ENCODE measurements around the gene PRKG1. TPM values are rescaled to one million over a fixed set of nuclear protein-coding genes. Genes with fewer than 3 reads are reported as not detected.
A peak's percentile ranks its signal among the peaks of the same experiment; 100 is the strongest.

The PRKG1 gene
- total and polyA plus RNA-seq, 4 donors = 0.46 to 5.1 (median 1.5) TPM

GRCh38 chr10:51918884-51919325 lies 844.6 kb downstream of the PRKG1 start (continued):
- TF ChIP-seq CTCF (IDR thresholded peaks at IDR 0.05; ENCODE audit: low read depth, low read length, missing input control) (no peak), GABPA (IDR thresholded peaks at IDR 0.05 in 1 of 2, conservative IDR thresholded peaks at IDR 0.05 in 1 of 2) (no peak), MAX (IDR thresholded peaks at IDR 0.05) (peak; percentile 31), EGR1 (IDR thresholded peaks at IDR 0.05; ENCODE audit: low read depth in 2 of 2) (no peak), HNF4A (conservative IDR thresholded peaks at IDR 0.05) (no peak), NR2F2 (IDR thresholded peaks at IDR 0.05) (peak; percentile 97), HNF4G (IDR thresholded peaks at IDR 0.05) (no peak), SP1 (IDR thresholded peaks at IDR 0.05) (peak; percentile 21)

GRCh38 chr10:51920672-51921071 lies 846.4 kb downstream of the PRKG1 start:
- no peaks in the 10 kb centered on the region for H3K36me3 ChIP-seq (ENCODE audit: control insufficient read depth in 4 of 4, insufficient read depth in 3 of 4, low read depth in 1 of 4, low read length in 3 of 4)
- TF ChIP-seq, protein P1, sequence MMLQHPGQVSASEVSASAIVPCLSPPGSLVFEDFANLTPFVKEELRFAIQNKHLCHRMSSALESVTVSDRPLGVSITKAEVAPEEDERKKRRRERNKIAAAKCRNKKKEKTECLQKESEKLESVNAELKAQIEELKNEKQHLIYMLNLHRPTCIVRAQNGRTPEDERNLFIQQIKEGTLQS (IDR thresholded peaks at IDR 0.05) = no peak
- no peak overlapping the region for H3K9ac ChIP-seq (ENCODE audit: low read depth in 1 of 2, low read length in 2 of 2)
- H3K4me1 ChIP-seq (ENCODE audit: control insufficient read depth in 4 of 4, insufficient read depth in 4 of 4, low read length in 3 of 4) = no peaks in the 10 kb centered on the region
- no peak overlapping the region for H3K4me3 ChIP-seq (ENCODE audit: low read depth in 1 of 3, low read length in 3 of 3)
- no peaks in the 10 kb centered on the region for H3K9me3 ChIP-seq (ENCODE audit: control insufficient read depth in 4 of 4, low read length in 3 of 4)
- DNase-seq (ENCODE audit: low spot score) = no peak
- no peak overlapping the region for H3K27ac ChIP-seq (ENCODE audit: low read depth in 1 of 2, low read length in 2 of 2)
- H3K27me3 ChIP-seq (ENCODE audit: control insufficient read depth in 4 of 4, insufficient read depth in 4 of 4, low read length in 3 of 4) = peaks cover 0 to 3% (median 0%) of the 10 kb centered on the region in 4 donors

GRCh38 chr10:51924359-51924758 lies 850.1 kb downstream of the PRKG1 start:
- Histone ChIP-seq H3K4me1 (ENCODE audit: control insufficient read depth in 4 of 4, insufficient read depth in 4 of 4, low read length in 3 of 4) (no peaks in the 10 kb centered on the region), H3K36me3 (ENCODE audit: control insufficient read depth in 4 of 4, insufficient read depth in 3 of 4, low read depth in 1 of 4, low read length in 3 of 4) (no peaks in the 10 kb centered on the region), H3K27me3 (ENCODE audit: control insufficient read depth in 4 of 4, insufficient read depth in 4 of 4, low read length in 3 of 4) (no peaks in the 10 kb centered on the region), H3K4me3 (ENCODE audit: low read depth in 1 of 3, low read length in 3 of 3) (no peak overlapping the region), H3K9me3 (ENCODE audit: control insufficient read depth in 4 of 4, low read length in 3 of 4) (no peaks in the 10 kb centered on the region), H3K9ac (ENCODE audit: low read depth in 1 of 2, low read length in 2 of 2) (no peak overlapping the region), H3K27ac (ENCODE audit: low read depth in 1 of 2, low read length in 2 of 2) (no peak overlapping the region)
- TF ChIP-seq, protein P1 (IDR thresholded peaks at IDR 0.05) = no peak
- TF ChIP-seq, protein P2, sequence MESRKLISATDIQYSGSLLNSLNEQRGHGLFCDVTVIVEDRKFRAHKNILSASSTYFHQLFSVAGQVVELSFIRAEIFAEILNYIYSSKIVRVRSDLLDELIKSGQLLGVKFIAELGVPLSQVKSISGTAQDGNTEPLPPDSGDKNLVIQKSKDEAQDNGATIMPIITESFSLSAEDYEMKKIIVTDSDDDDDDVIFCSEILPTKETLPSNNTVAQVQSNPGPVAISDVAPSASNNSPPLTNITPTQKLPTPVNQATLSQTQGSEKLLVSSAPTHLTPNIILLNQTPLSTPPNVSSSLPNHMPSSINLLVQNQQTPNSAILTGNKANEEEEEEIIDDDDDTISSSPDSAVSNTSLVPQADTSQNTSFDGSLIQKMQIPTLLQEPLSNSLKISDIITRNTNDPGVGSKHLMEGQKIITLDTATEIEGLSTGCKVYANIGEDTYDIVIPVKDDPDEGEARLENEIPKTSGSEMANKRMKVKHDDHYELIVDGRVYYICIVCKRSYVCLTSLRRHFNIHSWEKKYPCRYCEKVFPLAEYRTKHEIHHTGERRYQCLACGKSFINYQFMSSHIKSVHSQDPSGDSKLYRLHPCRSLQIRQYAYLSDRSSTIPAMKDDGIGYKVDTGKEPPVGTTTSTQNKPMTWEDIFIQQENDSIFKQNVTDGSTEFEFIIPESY (IDR thresholded peaks at IDR 0.05) = no peak
- TF ChIP-seq GABPA (IDR thresholded peaks at IDR 0.05 in 1 of 2, conservative IDR thresholded peaks at IDR 0.05 in 1 of 2) (no peak), FOXA1 (IDR thresholded peaks at IDR 0.05) (no peak), NR2F2 (IDR thresholded peaks at IDR 0.05) (no peak), JUND (IDR thresholded peaks at IDR 0.05) (no peak), SP1 (IDR thresholded peaks at IDR 0.05) (no peak), RXRA (IDR thresholded peaks at IDR 0.05) (no peak), YY1 (IDR thresholded peaks at IDR 0.05) (no peak), CTCF (IDR thresholded peaks at IDR 0.05; ENCODE audit: low read depth, low read length, missing input control) (no peak)
- TF ChIP-seq, protein P3, sequence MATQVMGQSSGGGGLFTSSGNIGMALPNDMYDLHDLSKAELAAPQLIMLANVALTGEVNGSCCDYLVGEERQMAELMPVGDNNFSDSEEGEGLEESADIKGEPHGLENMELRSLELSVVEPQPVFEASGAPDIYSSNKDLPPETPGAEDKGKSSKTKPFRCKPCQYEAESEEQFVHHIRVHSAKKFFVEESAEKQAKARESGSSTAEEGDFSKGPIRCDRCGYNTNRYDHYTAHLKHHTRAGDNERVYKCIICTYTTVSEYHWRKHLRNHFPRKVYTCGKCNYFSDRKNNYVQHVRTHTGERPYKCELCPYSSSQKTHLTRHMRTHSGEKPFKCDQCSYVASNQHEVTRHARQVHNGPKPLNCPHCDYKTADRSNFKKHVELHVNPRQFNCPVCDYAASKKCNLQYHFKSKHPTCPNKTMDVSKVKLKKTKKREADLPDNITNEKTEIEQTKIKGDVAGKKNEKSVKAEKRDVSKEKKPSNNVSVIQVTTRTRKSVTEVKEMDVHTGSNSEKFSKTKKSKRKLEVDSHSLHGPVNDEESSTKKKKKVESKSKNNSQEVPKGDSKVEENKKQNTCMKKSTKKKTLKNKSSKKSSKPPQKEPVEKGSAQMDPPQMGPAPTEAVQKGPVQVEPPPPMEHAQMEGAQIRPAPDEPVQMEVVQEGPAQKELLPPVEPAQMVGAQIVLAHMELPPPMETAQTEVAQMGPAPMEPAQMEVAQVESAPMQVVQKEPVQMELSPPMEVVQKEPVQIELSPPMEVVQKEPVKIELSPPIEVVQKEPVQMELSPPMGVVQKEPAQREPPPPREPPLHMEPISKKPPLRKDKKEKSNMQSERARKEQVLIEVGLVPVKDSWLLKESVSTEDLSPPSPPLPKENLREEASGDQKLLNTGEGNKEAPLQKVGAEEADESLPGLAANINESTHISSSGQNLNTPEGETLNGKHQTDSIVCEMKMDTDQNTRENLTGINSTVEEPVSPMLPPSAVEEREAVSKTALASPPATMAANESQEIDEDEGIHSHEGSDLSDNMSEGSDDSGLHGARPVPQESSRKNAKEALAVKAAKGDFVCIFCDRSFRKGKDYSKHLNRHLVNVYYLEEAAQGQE (IDR thresholded peaks at IDR 0.05) = no peak
- 79% methylated on average over 4 of the region's 4 CpGs for WGBS
- DNase-seq (ENCODE audit: low spot score) = no peak
